GM12878 (cell line): ENCODE measurements around the gene SOX10. TPM values are rescaled to one million over a fixed set of nuclear protein-coding genes. Genes with fewer than 3 reads are reported as not detected.

Experiments
- ATAC-seq: fragments of 200-7000 bp; cut with Tn5 transposase; 3 replicates; pipeline ENCODE4 v1.9.1; 2020; ENCODE audit warnings: mild to moderate bottlenecking, moderate library complexity
- BruUV-seq: library from RNA; stranded (reverse); fragments of 400-500 nt; replicated peaks from 2 replicates; lab custom pipeline; 2021; lab: Mats Ljungman, UMichigan
- CTCF ChIA-PET: fragments of 300-600 bp; sonication (Branson Sonifier 250); formaldehyde crosslinking; extraction: SDS; loops from one replicate; lab custom pipeline; 2021; ENCODE audit warnings: inconsistent platforms; lab: Yijun Ruan, JAX
- POLR2A ChIA-PET: fragments of 350-600 bp; formaldehyde crosslinking; extraction: SDS; loops from one replicate; lab custom pipeline; 2021; ENCODE audit warnings: inconsistent platforms; lab: Charles Lee
- RAD21 ChIA-PET: fragments of 300-600 bp; sonication (Branson Sonifier 250); formaldehyde crosslinking; loops from one replicate; lab custom pipeline; 2023; ENCODE audit warnings: antibody characterized with exemption; ENCODE audit not compliant: unreplicated experiment; lab: Charles Lee
- SMC1A ChIA-PET: fragments of 300-600 bp; sonication (Branson Sonifier 250); formaldehyde crosslinking; loops from one replicate; lab custom pipeline; 2023; ENCODE audit not compliant: unreplicated experiment, uncharacterized antibody; lab: Charles Lee
- DNase-seq: peaks from one replicate; pipeline ENCODE4 v3.0.0-alpha.2; 2011; ENCODE audit warnings: low read depth, low spot score
- FAIRE-seq: peaks from 3 replicates; lab custom pipeline; 2011; peaks lifted over from hg19 to GRCh38; lab: Jason Lieb, UNC
- H2AFZ ChIP-seq: 2 replicates; pipeline ENCODE4 v1.6.0; 2011; ENCODE audit warnings: low read depth, low read length, control low read depth; ENCODE audit not compliant: control insufficient read depth
- H3K27ac ChIP-seq: 2 replicates; pipeline ENCODE4 v1.5.1; 2011; ENCODE audit warnings: control low read depth; ENCODE audit not compliant: control insufficient read depth, insufficient read depth
- H3K27me3 ChIP-seq, 2 experiments: replicated peaks in 1 of 2; 2 replicates each; pipeline versions ENCODE4 v1.6.0 to v1.6.1; 2011; ENCODE audit warnings: low read length in 1 of 2; ENCODE audit not compliant: control insufficient read depth in 2 of 2, insufficient read depth in 2 of 2
- H3K36me3 ChIP-seq, 2 experiments: 2 replicates each; pipeline ENCODE4 v1.5.1; 2011; ENCODE audit warnings: low read length in 1 of 2; ENCODE audit not compliant: control insufficient read depth in 2 of 2, insufficient read depth in 2 of 2
- H3K4me1 ChIP-seq: 2 replicates; pipeline ENCODE4 v1.6.1; 2011; ENCODE audit warnings: mild to moderate bottlenecking, low read length, moderate library complexity, mixed read lengths; ENCODE audit not compliant: control insufficient read depth, insufficient read depth
- H3K4me2 ChIP-seq: 2 replicates; pipeline ENCODE4 v1.6.0; 2011; ENCODE audit warnings: control low read depth; ENCODE audit not compliant: control insufficient read depth, insufficient read depth
- H3K4me3 ChIP-seq: fragments of 200-600 bp; sonication (generic); 2 replicates; pipeline ENCODE4 v1.5.1; 2016
- H3K79me2 ChIP-seq: 2 replicates; pipeline ENCODE4 v1.6.0; 2011; ENCODE audit warnings: low read length; ENCODE audit not compliant: control insufficient read depth, insufficient read depth
- H3K9ac ChIP-seq: 2 replicates; pipeline ENCODE4 v1.8.0; 2011; ENCODE audit warnings: low read length, control low read depth, mixed read lengths; ENCODE audit not compliant: control insufficient read depth, insufficient read depth
- H3K9me3 ChIP-seq: replicated peaks from 3 replicates; pipeline ENCODE4 v1.5.1; 2011; ENCODE audit warnings: mild to moderate bottlenecking, low read length; ENCODE audit not compliant: control insufficient read depth, insufficient read depth
- H4K20me1 ChIP-seq: 2 replicates; pipeline ENCODE4 v1.6.0; 2011; ENCODE audit not compliant: control insufficient read depth, insufficient read depth
- CHD2 ChIP-seq: IDR thresholded peaks from 2 replicates; pipeline ENCODE4 v1.6.1; 2011; ENCODE audit warnings: low read depth, low read length, improper control_type of control experiment, borderline replicate concordance
- CREB1 ChIP-seq: IDR thresholded peaks from 2 replicates; pipeline ENCODE4 v1.6.1; 2012; ENCODE audit warnings: low read depth, mild to moderate bottlenecking, inconsistent platforms
- HDAC2 ChIP-seq: fragments of 200-600 bp; sonication (generic); IDR thresholded peaks from 2 replicates; pipeline ENCODE4 v1.6.1; 2017
- IKZF2 ChIP-seq, 2 experiments: fragments of 450-650 bp; IDR thresholded peaks; 2 replicates each; pipeline ENCODE4 v1.6.1; 2017; ENCODE audit warnings: mild to moderate bottlenecking in 2 of 2, moderate library complexity in 2 of 2
- JUND ChIP-seq: IDR thresholded peaks from 2 replicates; pipeline ENCODE4 v1.6.1; 2012; ENCODE audit warnings: low read depth, mild to moderate bottlenecking, low read length, improper control_type of control experiment, moderate library complexity
- STAT3 ChIP-seq: IDR thresholded peaks from 2 replicates; pipeline ENCODE4 v1.6.1; 2011; ENCODE audit warnings: low read depth, low read length, improper control_type of control experiment
- WGBS: methylation state at CpG from one replicate; pipeline ENCODE4 v1.1.6; 2016; ENCODE audit warnings: low lambda C conversion rate; ENCODE audit not compliant: insufficient replicate concordance, insufficient coverage; ENCODE audit errors: missing lambda C conversion rate; 5-methylcytosine and 5-hydroxymethylcytosine counted together
- in situ Hi-C: fragments of 300-500 bp; cut with MboI; formaldehyde crosslinking; loops from 9 replicates; pipeline ENCODE4 v1.14.3; 2018; ENCODE audit warnings: mixed read lengths
- intact Hi-C: fragments of 100-400 bp; cut with micrococcal nuclease; formaldehyde crosslinking; loops from one replicate; pipeline ENCODE4 v1.14.2; 2022; ENCODE audit not compliant: unreplicated experiment
- polyA plus RNA-seq, 11 experiments: library from polyadenylated mRNA; depleted of rRNA in 4 of 11; unstranded in 6 of 11; stranded (reverse) in 5 of 11; fragments of >200 nt; fragmentation: Nextera tagmentation in 4 of 11; fragmentation: Illumina TruSeq in 1 of 11; extraction: Ambion mirVana in 4 of 11; extraction: Trizol in 1 of 11; gene quantifications; 1 replicate in 1 of 11; 2 replicates in 10 of 11; pipeline versions ENCODE4 v1.2.1 to v1.2.3, GENCODE V29; 2011 to 2016; ENCODE audit warnings: inconsistent platforms in 2 of 11, missing spikeins in 2 of 11, low read depth in 1 of 11
- total RNA-seq, 4 experiments: library from RNA; depleted of rRNA in 3 of 4; stranded (reverse); fragments of >200 nt in 3 of 4; fragmentation: Illumina TruSeq in 1 of 4; extraction: Trizol in 1 of 4; gene quantifications; 2 replicates each; pipeline versions ENCODE4 v1.2.1 to v1.2.3, GENCODE V29; 2013 to 2021
- TF ChIP-seq, protein P1 (sequence below): fragments of 150-350 bp; IDR thresholded peaks from 2 replicates; pipeline ENCODE4 v1.6.1; 2016; ENCODE audit warnings: low read depth, low read length
- TF ChIP-seq, protein P2 (sequence below): IDR thresholded peaks from 2 replicates; pipeline ENCODE4 v1.6.1; 2012; ENCODE audit warnings: mild to moderate bottlenecking, low read depth, low read length
- TF ChIP-seq, protein P3 (sequence below): IDR thresholded peaks from 2 replicates; pipeline ENCODE4 v1.6.1; 2011; ENCODE audit warnings: mild to moderate bottlenecking, low read depth, low read length, moderate library complexity; ENCODE audit not compliant: insufficient replicate concordance
- TF ChIP-seq, protein P4 (sequence below): fragments of 450-650 bp; IDR thresholded peaks from 2 replicates; pipeline ENCODE4 v1.6.1; 2017; ENCODE audit warnings: mild to moderate bottlenecking
- TF ChIP-seq, protein P5 (sequence below): IDR thresholded peaks from 2 replicates; pipeline ENCODE4 v1.6.1; 2011; ENCODE audit warnings: borderline replicate concordance, low read depth, mild to moderate bottlenecking, moderate library complexity, low read length; ENCODE audit not compliant: insufficient read depth, poor library complexity, severe bottlenecking

Gene SOX10
- total and polyA plus RNA-seq, 10 of the 15 experiments (the other 5 are each of a cell fraction or from before 2014, with no cell fraction given): 0.05 TPM; not detected in 9

DNA sequence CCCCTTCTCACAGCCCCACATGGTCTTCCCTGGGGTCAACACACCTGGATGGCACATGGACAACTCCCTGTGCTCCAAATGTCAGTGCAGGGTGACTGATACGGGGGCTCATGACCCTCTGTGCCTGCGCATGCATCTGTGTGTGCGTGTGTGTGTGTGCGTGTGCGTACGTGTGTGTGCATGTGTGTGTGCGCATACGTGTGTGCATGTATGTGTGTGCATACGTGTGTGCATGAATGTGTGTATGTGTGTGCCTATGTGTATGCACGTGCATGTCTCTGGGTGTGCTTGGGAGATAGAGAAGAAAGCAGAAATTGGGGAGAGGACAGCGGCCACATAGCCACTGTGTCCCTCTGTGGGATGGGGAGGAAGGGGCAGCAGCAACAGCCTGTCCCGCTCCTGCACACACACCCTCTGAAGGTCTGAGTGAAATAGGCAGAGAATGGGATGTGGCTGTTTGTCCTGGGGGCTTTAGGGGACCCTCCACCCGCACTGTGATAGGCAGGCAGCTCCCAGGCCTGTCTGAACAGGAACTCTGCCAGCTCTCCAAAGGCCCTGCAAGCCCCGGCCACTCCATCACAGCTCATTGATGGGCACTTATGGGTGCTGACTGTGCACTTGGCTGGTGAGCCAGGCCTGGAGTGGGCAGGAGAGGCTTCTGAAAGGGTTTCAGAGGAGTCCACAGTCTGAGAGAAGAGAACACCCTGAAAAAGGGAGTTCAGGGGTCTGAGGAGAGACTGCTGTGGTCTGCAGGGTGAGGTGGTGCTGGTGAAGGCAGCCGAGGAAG lies 44.2 kb upstream of the SOX10 start:
- BruUV-seq: no TSS peak
- POLR2A ChIA-PET: interaction anchor here (0.5 kb wide), 1 partner anchor 37 kb away, joined by 3 read pairs; no protein-coding TSS in a partner anchor
- SMC1A ChIA-PET: no interaction called here
- TF ChIP-seq HDAC2: no peak
- TF ChIP-seq CREB1: no peak
- TF ChIP-seq, protein P1, sequence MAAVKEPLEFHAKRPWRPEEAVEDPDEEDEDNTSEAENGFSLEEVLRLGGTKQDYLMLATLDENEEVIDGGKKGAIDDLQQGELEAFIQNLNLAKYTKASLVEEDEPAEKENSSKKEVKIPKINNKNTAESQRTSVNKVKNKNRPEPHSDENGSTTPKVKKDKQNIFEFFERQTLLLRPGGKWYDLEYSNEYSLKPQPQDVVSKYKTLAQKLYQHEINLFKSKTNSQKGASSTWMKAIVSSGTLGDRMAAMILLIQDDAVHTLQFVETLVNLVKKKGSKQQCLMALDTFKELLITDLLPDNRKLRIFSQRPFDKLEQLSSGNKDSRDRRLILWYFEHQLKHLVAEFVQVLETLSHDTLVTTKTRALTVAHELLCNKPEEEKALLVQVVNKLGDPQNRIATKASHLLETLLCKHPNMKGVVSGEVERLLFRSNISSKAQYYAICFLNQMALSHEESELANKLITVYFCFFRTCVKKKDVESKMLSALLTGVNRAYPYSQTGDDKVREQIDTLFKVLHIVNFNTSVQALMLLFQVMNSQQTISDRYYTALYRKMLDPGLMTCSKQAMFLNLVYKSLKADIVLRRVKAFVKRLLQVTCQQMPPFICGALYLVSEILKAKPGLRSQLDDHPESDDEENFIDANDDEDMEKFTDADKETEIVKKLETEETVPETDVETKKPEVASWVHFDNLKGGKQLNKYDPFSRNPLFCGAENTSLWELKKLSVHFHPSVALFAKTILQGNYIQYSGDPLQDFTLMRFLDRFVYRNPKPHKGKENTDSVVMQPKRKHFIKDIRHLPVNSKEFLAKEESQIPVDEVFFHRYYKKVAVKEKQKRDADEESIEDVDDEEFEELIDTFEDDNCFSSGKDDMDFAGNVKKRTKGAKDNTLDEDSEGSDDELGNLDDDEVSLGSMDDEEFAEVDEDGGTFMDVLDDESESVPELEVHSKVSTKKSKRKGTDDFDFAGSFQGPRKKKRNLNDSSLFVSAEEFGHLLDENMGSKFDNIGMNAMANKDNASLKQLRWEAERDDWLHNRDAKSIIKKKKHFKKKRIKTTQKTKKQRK: no peak
- TF ChIP-seq, protein P2, sequence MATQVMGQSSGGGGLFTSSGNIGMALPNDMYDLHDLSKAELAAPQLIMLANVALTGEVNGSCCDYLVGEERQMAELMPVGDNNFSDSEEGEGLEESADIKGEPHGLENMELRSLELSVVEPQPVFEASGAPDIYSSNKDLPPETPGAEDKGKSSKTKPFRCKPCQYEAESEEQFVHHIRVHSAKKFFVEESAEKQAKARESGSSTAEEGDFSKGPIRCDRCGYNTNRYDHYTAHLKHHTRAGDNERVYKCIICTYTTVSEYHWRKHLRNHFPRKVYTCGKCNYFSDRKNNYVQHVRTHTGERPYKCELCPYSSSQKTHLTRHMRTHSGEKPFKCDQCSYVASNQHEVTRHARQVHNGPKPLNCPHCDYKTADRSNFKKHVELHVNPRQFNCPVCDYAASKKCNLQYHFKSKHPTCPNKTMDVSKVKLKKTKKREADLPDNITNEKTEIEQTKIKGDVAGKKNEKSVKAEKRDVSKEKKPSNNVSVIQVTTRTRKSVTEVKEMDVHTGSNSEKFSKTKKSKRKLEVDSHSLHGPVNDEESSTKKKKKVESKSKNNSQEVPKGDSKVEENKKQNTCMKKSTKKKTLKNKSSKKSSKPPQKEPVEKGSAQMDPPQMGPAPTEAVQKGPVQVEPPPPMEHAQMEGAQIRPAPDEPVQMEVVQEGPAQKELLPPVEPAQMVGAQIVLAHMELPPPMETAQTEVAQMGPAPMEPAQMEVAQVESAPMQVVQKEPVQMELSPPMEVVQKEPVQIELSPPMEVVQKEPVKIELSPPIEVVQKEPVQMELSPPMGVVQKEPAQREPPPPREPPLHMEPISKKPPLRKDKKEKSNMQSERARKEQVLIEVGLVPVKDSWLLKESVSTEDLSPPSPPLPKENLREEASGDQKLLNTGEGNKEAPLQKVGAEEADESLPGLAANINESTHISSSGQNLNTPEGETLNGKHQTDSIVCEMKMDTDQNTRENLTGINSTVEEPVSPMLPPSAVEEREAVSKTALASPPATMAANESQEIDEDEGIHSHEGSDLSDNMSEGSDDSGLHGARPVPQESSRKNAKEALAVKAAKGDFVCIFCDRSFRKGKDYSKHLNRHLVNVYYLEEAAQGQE: no peak
- TF ChIP-seq, protein P3, sequence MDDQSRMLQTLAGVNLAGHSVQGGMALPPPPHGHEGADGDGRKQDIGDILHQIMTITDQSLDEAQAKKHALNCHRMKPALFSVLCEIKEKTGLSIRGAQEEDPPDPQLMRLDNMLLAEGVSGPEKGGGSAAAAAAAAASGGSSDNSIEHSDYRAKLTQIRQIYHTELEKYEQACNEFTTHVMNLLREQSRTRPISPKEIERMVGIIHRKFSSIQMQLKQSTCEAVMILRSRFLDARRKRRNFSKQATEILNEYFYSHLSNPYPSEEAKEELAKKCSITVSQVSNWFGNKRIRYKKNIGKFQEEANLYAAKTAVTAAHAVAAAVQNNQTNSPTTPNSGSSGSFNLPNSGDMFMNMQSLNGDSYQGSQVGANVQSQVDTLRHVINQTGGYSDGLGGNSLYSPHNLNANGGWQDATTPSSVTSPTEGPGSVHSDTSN: peak; percentile 40
- no peak for TF ChIP-seq STAT3
- TF ChIP-seq, protein P4, sequence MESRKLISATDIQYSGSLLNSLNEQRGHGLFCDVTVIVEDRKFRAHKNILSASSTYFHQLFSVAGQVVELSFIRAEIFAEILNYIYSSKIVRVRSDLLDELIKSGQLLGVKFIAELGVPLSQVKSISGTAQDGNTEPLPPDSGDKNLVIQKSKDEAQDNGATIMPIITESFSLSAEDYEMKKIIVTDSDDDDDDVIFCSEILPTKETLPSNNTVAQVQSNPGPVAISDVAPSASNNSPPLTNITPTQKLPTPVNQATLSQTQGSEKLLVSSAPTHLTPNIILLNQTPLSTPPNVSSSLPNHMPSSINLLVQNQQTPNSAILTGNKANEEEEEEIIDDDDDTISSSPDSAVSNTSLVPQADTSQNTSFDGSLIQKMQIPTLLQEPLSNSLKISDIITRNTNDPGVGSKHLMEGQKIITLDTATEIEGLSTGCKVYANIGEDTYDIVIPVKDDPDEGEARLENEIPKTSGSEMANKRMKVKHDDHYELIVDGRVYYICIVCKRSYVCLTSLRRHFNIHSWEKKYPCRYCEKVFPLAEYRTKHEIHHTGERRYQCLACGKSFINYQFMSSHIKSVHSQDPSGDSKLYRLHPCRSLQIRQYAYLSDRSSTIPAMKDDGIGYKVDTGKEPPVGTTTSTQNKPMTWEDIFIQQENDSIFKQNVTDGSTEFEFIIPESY: no peak
- TF ChIP-seq JUND: no peak
- no peak for TF ChIP-seq IKZF2 (IDR thresholded peaks at IDR 0.05)
- no peak for TF ChIP-seq CHD2
- TF ChIP-seq, protein P5, sequence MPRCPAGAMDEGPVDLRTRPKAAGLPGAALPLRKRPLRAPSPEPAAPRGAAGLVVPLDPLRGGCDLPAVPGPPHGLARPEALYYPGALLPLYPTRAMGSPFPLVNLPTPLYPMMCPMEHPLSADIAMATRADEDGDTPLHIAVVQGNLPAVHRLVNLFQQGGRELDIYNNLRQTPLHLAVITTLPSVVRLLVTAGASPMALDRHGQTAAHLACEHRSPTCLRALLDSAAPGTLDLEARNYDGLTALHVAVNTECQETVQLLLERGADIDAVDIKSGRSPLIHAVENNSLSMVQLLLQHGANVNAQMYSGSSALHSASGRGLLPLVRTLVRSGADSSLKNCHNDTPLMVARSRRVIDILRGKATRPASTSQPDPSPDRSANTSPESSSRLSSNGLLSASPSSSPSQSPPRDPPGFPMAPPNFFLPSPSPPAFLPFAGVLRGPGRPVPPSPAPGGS: peak; percentile 94

More for the DNA sequence above, 44.2 kb upstream of the SOX10 start:
- ATAC-seq (no peak), FAIRE-seq (no peak), DNase-seq (no peak)
- 47% methylated on average over 15 of the region's 15 CpGs for WGBS
- Histone ChIP-seq H3K4me1 (no peaks in the 10 kb centered on the region; the same call in 1 of the 2 replicates), H3K4me3 (no peak overlapping the region), H3K9ac (no peak overlapping the region), H3K27me3 (no peaks in the 10 kb centered on the region), H3K27ac (no peak overlapping the region), H3K79me2 (no peaks in the 10 kb centered on the region), H3K9me3 (no peaks in the 10 kb centered on the region), H2AFZ (no peak overlapping the region), H3K36me3 (no peaks in the 10 kb centered on the region), H4K20me1 (no peaks in the 10 kb centered on the region), H3K4me2 (no peak overlapping the region)
- RAD21 ChIA-PET: no interaction called here
- intact Hi-C loops (no loop called here), in situ Hi-C loops (no loop called here)
- CTCF ChIA-PET: no interaction called here
